Measurements from ENCODE around the gene HES1. TPM values are rescaled to one million over a fixed set of nuclear protein-coding genes. Genes with fewer than 3 reads are reported as not detected.

Gene HES1
- total RNA-seq, 1 experiment from 2014 or later = 43.2 TPM

- in situ Hi-C loops (cut with HindIII; ENCODE audit: low pct_unique_long_range_greater_than_20kb, low sequenced_read_pairs) = no loop called here
- no peak for DNase-seq (ENCODE audit: low read depth)
Measured at GRCh38 chr3:194177141-194177540, 41.2 kb downstream of the HES1 start.

- in situ Hi-C loops (cut with HindIII; ENCODE audit: low pct_unique_long_range_greater_than_20kb, low sequenced_read_pairs) = no loop called here
- no peak for DNase-seq (ENCODE audit: low read depth)
Measured at GRCh38 chr3:194178128-194178527, 42.2 kb downstream of the HES1 start.

GRCh38 chr3:194178669-194179068 is 42.7 kb downstream of the HES1 start:
- no peak for DNase-seq (ENCODE audit: low read depth)

GRCh38 chr3:194180570-194180969 is 44.6 kb downstream of the HES1 start:
- in situ Hi-C loops (cut with HindIII; ENCODE audit: low pct_unique_long_range_greater_than_20kb, low sequenced_read_pairs) = no loop called here
- no peak for DNase-seq (ENCODE audit: low read depth)

More at GRCh38 chr3:194178669-194179068, 42.7 kb downstream of the HES1 start:
- in situ Hi-C loops (cut with HindIII; ENCODE audit: low pct_unique_long_range_greater_than_20kb, low sequenced_read_pairs) = no loop called here

- no peak for DNase-seq (ENCODE audit: low read depth)
- in situ Hi-C loops (cut with HindIII; ENCODE audit: low pct_unique_long_range_greater_than_20kb, low sequenced_read_pairs) = no loop called here
Measured at GRCh38 chr3:194181612-194182529, 45.9 kb downstream of the HES1 start.

DNA sequence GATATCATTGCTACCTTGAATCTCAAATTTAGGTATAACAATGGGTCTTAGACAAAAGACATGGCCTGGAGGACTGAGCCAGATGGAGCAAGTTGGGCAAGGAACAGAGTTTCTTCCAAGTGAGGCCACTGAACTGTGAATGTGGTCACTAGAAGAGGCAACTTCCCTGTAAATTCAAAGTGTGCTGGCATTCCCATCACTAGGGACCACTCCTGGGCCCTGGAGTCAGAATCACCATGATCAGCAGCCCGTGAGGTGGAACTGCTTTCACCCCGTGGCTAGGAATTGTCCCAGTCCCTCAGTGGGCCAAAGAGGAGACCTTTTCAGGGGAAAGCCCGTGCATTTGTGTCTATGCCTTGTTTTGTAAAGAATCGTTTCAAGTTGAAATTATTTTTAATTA is 47.3 kb downstream of the HES1 start:
- DNase-seq (ENCODE audit: low read depth) = no peak
- in situ Hi-C loops (cut with HindIII; ENCODE audit: low pct_unique_long_range_greater_than_20kb, low sequenced_read_pairs) = no loop called here

DNA sequence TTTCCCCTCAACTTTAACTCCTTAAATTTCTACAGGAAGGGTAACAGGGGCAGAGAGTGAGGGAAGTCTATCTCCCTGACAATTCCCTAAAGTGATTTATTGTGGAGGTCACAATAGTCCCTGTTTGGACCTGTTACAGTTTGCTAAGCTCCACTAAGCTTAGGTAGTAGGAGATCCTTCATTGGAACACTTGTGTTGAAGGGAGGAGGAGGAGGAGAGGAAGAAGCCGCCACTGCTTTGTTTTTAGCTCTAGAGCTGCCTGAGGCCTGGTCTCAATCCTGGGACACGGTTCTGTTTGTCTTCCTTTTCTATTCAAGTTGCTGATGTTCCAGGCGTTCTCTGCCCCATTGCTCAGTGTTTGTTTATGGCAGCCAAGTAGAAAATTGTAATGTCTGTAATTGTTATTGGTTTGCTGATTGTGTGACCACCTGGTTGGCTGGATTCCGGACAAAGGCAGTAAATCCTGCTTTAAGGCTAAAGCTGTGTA is 48.4 kb downstream of the HES1 start:
- DNase-seq (ENCODE audit: low read depth) = peak; percentile 67
- in situ Hi-C loops (cut with HindIII; ENCODE audit: low pct_unique_long_range_greater_than_20kb, low sequenced_read_pairs) = no loop called here

GRCh38 chr3:194184801-194185200 is 48.9 kb downstream of the HES1 start:
- no peak for DNase-seq (ENCODE audit: low read depth)
- in situ Hi-C loops (cut with HindIII; ENCODE audit: low pct_unique_long_range_greater_than_20kb, low sequenced_read_pairs) = no loop called here

DNA sequence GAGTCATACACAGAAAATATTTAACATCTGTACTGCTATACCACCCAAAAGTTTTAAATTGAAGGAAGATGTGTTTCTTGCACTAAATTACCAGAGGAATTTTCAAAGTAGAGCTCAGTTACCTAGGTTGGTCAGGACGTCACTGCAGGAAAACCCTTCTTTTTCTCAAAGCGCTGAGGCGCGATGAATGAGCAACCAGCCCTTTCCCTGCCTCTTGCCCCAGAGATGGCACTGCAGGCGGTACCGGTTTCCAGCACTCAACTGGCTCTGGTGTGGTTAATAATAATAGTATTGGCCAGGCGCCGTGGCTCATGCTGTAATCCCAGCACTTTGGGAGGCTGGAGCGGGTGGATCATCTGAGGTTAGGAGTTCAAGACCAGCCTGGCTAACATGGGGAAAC is 49.3 kb downstream of the HES1 start:
- peak; percentile 50 for DNase-seq (ENCODE audit: low read depth)

GRCh38 chr3:194187233-194187944 is 51.4 kb downstream of the HES1 start:
- DNase-seq (ENCODE audit: low read depth) = no peak
- in situ Hi-C loops (cut with HindIII; ENCODE audit: low pct_unique_long_range_greater_than_20kb, low sequenced_read_pairs) = no loop called here

More for the DNA sequence above, 49.3 kb downstream of the HES1 start:
- in situ Hi-C loops (cut with HindIII; ENCODE audit: low pct_unique_long_range_greater_than_20kb, low sequenced_read_pairs) = no loop called here

Other genes with a start within 250 kb of the HES1 start
- gene CPN2, start 215.2 kb downstream of the HES1 start, total RNA-seq (2014; rRNA removed; shearing (Covaris generic); ENCODE audit: low replicate concordance) = not detected in 2 replicates
- gene LRRC15, start 233.6 kb downstream of the HES1 start, total RNA-seq (2014; rRNA removed; shearing (Covaris generic); ENCODE audit: low replicate concordance) = not detected in 2 replicates

Data from Caki2 (cell line).